GM19395 (cell line): ENCODE data around the gene HAPLN3.
"Not testable (repeated sequence)": the region's sequence is repeated elsewhere in the genome, so short reads cannot be mapped to it uniquely, and the experiment has no call there.

Source experiments
- ATAC-seq: cut with Tn5 transposase; IDR thresholded peaks from one replicate; pipeline ENCODE4 v1.9.1; 2021; ENCODE audit warnings: mild to moderate bottlenecking, moderate library complexity; ENCODE audit not compliant: unreplicated experiment

HAPLN3 gene

GRCh38 chr15:88894819-88895767 is at the start of gene HAPLN3:
Gene HAPLN3 (minus strand): TSS chr15:88895544. CDS start chr15:88887298, 8,246 bp downstream.
- ATAC-seq: peak; percentile 49

GRCh38 chr15:88940110-88940675 is 44.8 kb upstream of the HAPLN3 start:
- ATAC-seq: no peak

- no peak for ATAC-seq
These were observed 44.1 kb upstream of the HAPLN3 start for GRCh38 chr15:88939486-88939806.

- no peak for ATAC-seq
These were observed 43.6 kb upstream of the HAPLN3 start for GRCh38 chr15:88938802-88939485.

- not testable (repeated sequence) for ATAC-seq
These were observed 39.1 kb upstream of the HAPLN3 start for GRCh38 chr15:88934449-88934848.

GRCh38 chr15:88932875-88933330 is 37.6 kb upstream of the HAPLN3 start:
- no peak for ATAC-seq

GRCh38 chr15:88932271-88932874 is 37.0 kb upstream of the HAPLN3 start:
- ATAC-seq: no peak

- ATAC-seq: no peak
These were observed 35.2 kb upstream of the HAPLN3 start for GRCh38 chr15:88930579-88930978.

- not testable (repeated sequence) for ATAC-seq
These were observed 34.2 kb upstream of the HAPLN3 start for GRCh38 chr15:88929358-88930098.

- ATAC-seq: not testable (repeated sequence)
These were observed 32.8 kb upstream of the HAPLN3 start for GRCh38 chr15:88928192-88928591.

- ATAC-seq: not testable (repeated sequence)
These were observed 30.3 kb upstream of the HAPLN3 start for GRCh38 chr15:88925648-88926047.

- ATAC-seq: not testable (repeated sequence)
These were observed 25.6 kb upstream of the HAPLN3 start for GRCh38 chr15:88920892-88921435.

- ATAC-seq: no peak
These were observed 25.0 kb upstream of the HAPLN3 start for GRCh38 chr15:88920186-88920891.

GRCh38 chr15:88918738-88919137 is 23.4 kb upstream of the HAPLN3 start:
- ATAC-seq: no peak

GRCh38 chr15:88917760-88918159 is 22.4 kb upstream of the HAPLN3 start:
- ATAC-seq: no peak

GRCh38 chr15:88915354-88915753 is 20.0 kb upstream of the HAPLN3 start:
- no peak for ATAC-seq

- ATAC-seq: no peak
These were observed 18.5 kb upstream of the HAPLN3 start for GRCh38 chr15:88913850-88914169.

- ATAC-seq: peak; percentile 82
These were observed 17.9 kb upstream of the HAPLN3 start, which contains the start of gene MFGE8 for GRCh38 chr15:88913017-88913849. Gene MFGE8 (minus strand): TSS chr15:88913379. CDS start chr15:88913319, 60 bp downstream.

- no peak for ATAC-seq
These were observed 17.2 kb upstream of the HAPLN3 start for GRCh38 chr15:88912500-88912921.
